Neural progenitor cell (in vitro differentiated cells): ENCODE measurements around the gene CA14. TPM values are rescaled to one million over a fixed set of nuclear protein-coding genes. Genes with fewer than 3 reads are reported as not detected.

Experiments
- DNase-seq: peaks from one replicate; pipeline ENCODE4 v3.0.0-alpha.2; 2016; ENCODE audit warnings: low spot score
- H2AFZ ChIP-seq: fragments of 200-600 bp; sonication (generic); replicated peaks from 2 replicates; pipeline ENCODE4 v1.6.1; 2016; ENCODE audit warnings: antibody characterized with exemption
- H3F3A ChIP-seq: fragments of 200-600 bp; sonication (generic); 2 replicates; pipeline ENCODE4 v1.6.1; 2016; ENCODE audit warnings: antibody characterized with exemption, low read depth
- H3K27ac ChIP-seq: fragments of 200-600 bp; sonication (generic); 2 replicates; pipeline ENCODE4 v1.5.1; 2016; ENCODE audit warnings: mild to moderate bottlenecking
- H3K27me3 ChIP-seq: fragments of 200-600 bp; sonication (generic); 2 replicates; pipeline ENCODE4 v1.6.1; 2016; ENCODE audit warnings: mild to moderate bottlenecking, moderate library complexity
- H3K36me3 ChIP-seq: fragments of 200-600 bp; sonication (generic); 2 replicates; pipeline ENCODE4 v1.5.1; 2016
- H3K4me1 ChIP-seq: fragments of 200-600 bp; sonication (generic); 2 replicates; pipeline ENCODE4 v1.6.1; 2016; ENCODE audit warnings: mixed run types
- H3K4me2 ChIP-seq: fragments of 200-600 bp; sonication (generic); 2 replicates; pipeline ENCODE4 v1.6.1; 2016
- H3K4me3 ChIP-seq: fragments of 200-600 bp; sonication (generic); 2 replicates; pipeline ENCODE4 v1.5.1; 2016
- H3K79me2 ChIP-seq: fragments of 200-600 bp; sonication (generic); 2 replicates; pipeline ENCODE4 v1.6.1; 2016; ENCODE audit warnings: low read depth
- H3K9ac ChIP-seq: fragments of 200-600 bp; sonication (generic); 2 replicates; pipeline ENCODE4 v1.6.1; 2016
- H3K9me3 ChIP-seq: fragments of 200-600 bp; sonication (generic); 2 replicates; pipeline ENCODE4 v1.5.1; 2016; ENCODE audit warnings: low read depth
- H4K20me1 ChIP-seq: fragments of 200-600 bp; sonication (generic); 2 replicates; pipeline ENCODE4 v1.6.1; 2016; ENCODE audit warnings: low read depth
- H3K27ac Mint-ChIP-seq: 3 replicates; pipeline ENCODE4 v1.8.0; 2021; ENCODE audit warnings: mixed read lengths
- H3K27me3 Mint-ChIP-seq: 2 replicates; pipeline ENCODE4 v1.8.0; 2022; ENCODE audit warnings: low read depth, mild to moderate bottlenecking, inconsistent platforms, moderate library complexity, mixed read lengths; ENCODE audit not compliant: insufficient read depth
- H3K36me3 Mint-ChIP-seq: 3 replicates; pipeline ENCODE4 v1.8.0; 2021; ENCODE audit warnings: mixed read lengths
- H3K4me1 Mint-ChIP-seq: 3 replicates; pipeline ENCODE4 v1.8.0; 2021; ENCODE audit warnings: mixed read lengths
- H3K4me3 Mint-ChIP-seq: 3 replicates; pipeline ENCODE4 v1.8.0; 2021; ENCODE audit warnings: mild to moderate bottlenecking, moderate library complexity, mixed read lengths
- H3K9me3 Mint-ChIP-seq: 3 replicates; pipeline ENCODE4 v1.8.0; 2020; ENCODE audit warnings: mixed read lengths
- CTCF ChIP-seq: fragments of 200-600 bp; sonication (generic); IDR thresholded peaks from 2 replicates; pipeline ENCODE4 v1.5.1; 2017; ENCODE audit warnings: antibody characterized with exemption, mild to moderate bottlenecking
- EZH2 ChIP-seq: fragments of 200-600 bp; sonication (generic); IDR thresholded peaks from 2 replicates; pipeline ENCODE4 v1.6.1; 2017; ENCODE audit warnings: antibody characterized with exemption, mild to moderate bottlenecking, moderate library complexity
- EZH2phosphoT487 ChIP-seq: fragments of 200-600 bp; sonication (generic); IDR thresholded peaks from 2 replicates; pipeline ENCODE4 v1.6.1; 2017; ENCODE audit warnings: antibody characterized with exemption
- total RNA-seq: library from RNA; depleted of rRNA; stranded (reverse); fragments of >200 nt; gene quantifications from 2 replicates; pipeline ENCODE4 v1.2.3, GENCODE V29; 2015; ENCODE audit warnings: low replicate concordance

CA14 gene
- total RNA-seq, 1 donor from 2014 or later: 56.4 TPM

- peaks cover 18% of the 10 kb centered on the region for H3K4me1 Mint-ChIP-seq
- peaks cover 33% of the 10 kb centered on the region for H3F3A ChIP-seq
- TF ChIP-seq EZH2phosphoT487 (no peak), EZH2 (no peak), CTCF (no peak)
- peak overlapping the region; percentile 25 for H3K27ac Mint-ChIP-seq
- H3K9me3 Mint-ChIP-seq: no peaks in the 10 kb centered on the region
- peaks cover 10% of the 10 kb centered on the region for H3K27me3 Mint-ChIP-seq
- DNase-seq: no peak
- no peak overlapping the region for H3K4me3 ChIP-seq
- H3K79me2 ChIP-seq: peaks cover 32% of the 10 kb centered on the region
- H3K36me3 Mint-ChIP-seq: peaks cover 5% of the 10 kb centered on the region
- no peak overlapping the region for H3K4me2 ChIP-seq
- no peak overlapping the region for H3K27ac ChIP-seq
- H2AFZ ChIP-seq: no peak overlapping the region
- peak overlapping the region; percentile 65 for H3K4me3 Mint-ChIP-seq
- no peak overlapping the region for H3K9ac ChIP-seq
- H3K9me3 ChIP-seq: no peaks in the 10 kb centered on the region
- H3K27me3 ChIP-seq: no peaks in the 10 kb centered on the region
- peaks cover 17% of the 10 kb centered on the region for H4K20me1 ChIP-seq
- peaks cover 9% of the 10 kb centered on the region for H3K4me1 ChIP-seq
- H3K36me3 ChIP-seq: no peaks in the 10 kb centered on the region
Measured at GRCh38 chr1:150237746-150238145, 19.8 kb upstream of the CA14 start.

GRCh38 chr1:150243003-150243402 lies 14.6 kb upstream of the CA14 start:
- Histone ChIP-seq H3K36me3 (no peaks in the 10 kb centered on the region), H3K9me3 (no peaks in the 10 kb centered on the region), H2AFZ (no peak overlapping the region), H4K20me1 (no peaks in the 10 kb centered on the region), H3K9ac (no peak overlapping the region), H3K27ac (no peak overlapping the region), H3K27me3 (no peaks in the 10 kb centered on the region), H3K4me3 (no peak overlapping the region), H3F3A (no peaks in the 10 kb centered on the region), H3K79me2 (no peaks in the 10 kb centered on the region), H3K4me2 (no peak overlapping the region), H3K4me1 (no peaks in the 10 kb centered on the region)
- TF ChIP-seq EZH2 (no peak), CTCF (no peak), EZH2phosphoT487 (no peak)
- H3K36me3 Mint-ChIP-seq: no peaks in the 10 kb centered on the region
- H3K27ac Mint-ChIP-seq: no peak overlapping the region
- H3K9me3 Mint-ChIP-seq: no peaks in the 10 kb centered on the region
- H3K4me1 Mint-ChIP-seq: no peaks in the 10 kb centered on the region
- no peaks in the 10 kb centered on the region for H3K27me3 Mint-ChIP-seq
- H3K4me3 Mint-ChIP-seq: no peak overlapping the region
- no peak for DNase-seq

GRCh38 chr1:150249936-150250335 lies 7.6 kb upstream of the CA14 start:
- Histone ChIP-seq H3K9me3 (no peaks in the 10 kb centered on the region), H3F3A (peaks cover under 1% of the 10 kb centered on the region), H3K9ac (no peak overlapping the region), H3K27ac (no peak overlapping the region), H3K36me3 (no peaks in the 10 kb centered on the region), H3K79me2 (no peaks in the 10 kb centered on the region), H2AFZ (no peak overlapping the region), H4K20me1 (no peaks in the 10 kb centered on the region), H3K4me1 (no peaks in the 10 kb centered on the region), H3K27me3 (no peaks in the 10 kb centered on the region), H3K4me2 (no peak overlapping the region), H3K4me3 (no peak overlapping the region)
- H3K9me3 Mint-ChIP-seq: no peaks in the 10 kb centered on the region
- peaks cover 8% of the 10 kb centered on the region for H3K27me3 Mint-ChIP-seq
- no peaks in the 10 kb centered on the region for H3K36me3 Mint-ChIP-seq
- DNase-seq: no peak
- no peak overlapping the region for H3K27ac Mint-ChIP-seq
- H3K4me1 Mint-ChIP-seq: no peaks in the 10 kb centered on the region
- H3K4me3 Mint-ChIP-seq: no peak overlapping the region
- TF ChIP-seq EZH2: no peak

GRCh38 chr1:150256198-150256553 lies 1.4 kb upstream of the CA14 start:
- Mint-ChIP-seq H3K27ac (peak overlapping the region; percentile 95), H3K36me3 (peaks cover 2% of the 10 kb centered on the region), H3K4me3 (peak overlapping the region; percentile 93), H3K4me1 (peaks cover 54% of the 10 kb centered on the region), H3K9me3 (no peaks in the 10 kb centered on the region), H3K27me3 (peaks cover 12% of the 10 kb centered on the region)
- no peaks in the 10 kb centered on the region for H4K20me1 ChIP-seq
- no peaks in the 10 kb centered on the region for H3K36me3 ChIP-seq
- no peak overlapping the region for H2AFZ ChIP-seq
- no peak for DNase-seq
- peak overlapping the region; percentile 67 for H3K9ac ChIP-seq
- H3K27me3 ChIP-seq: no peaks in the 10 kb centered on the region
- H3F3A ChIP-seq: peaks cover 56% of the 10 kb centered on the region
- H3K27ac ChIP-seq: peak overlapping the region; percentile 98
- TF ChIP-seq EZH2: no peak
- no peak for TF ChIP-seq EZH2phosphoT487
- no peak for TF ChIP-seq CTCF
- H3K4me2 ChIP-seq: peak overlapping the region; percentile 99
- H3K79me2 ChIP-seq: peaks cover 38% of the 10 kb centered on the region
- peak overlapping the region; percentile 84 for H3K4me3 ChIP-seq
- H3K9me3 ChIP-seq: no peaks in the 10 kb centered on the region
- H3K4me1 ChIP-seq: peaks cover 23% of the 10 kb centered on the region
